Measurements from ENCODE around the gene CLK2. TPM values are rescaled to one million over a fixed set of nuclear protein-coding genes. Genes with fewer than 3 reads are reported as not detected.
"Not testable (repeated sequence)": the region's sequence is repeated elsewhere in the genome, so short reads cannot be mapped to it uniquely, and the experiment has no call there.

Gene CLK2
- total RNA-seq, 3 donors from 2014 or later: 43.7 to 51.7 (median 47.8) TPM

GRCh38 chr1:155250633-155251449, 22.5 kb downstream of the CLK2 start:
- ATAC-seq (peak; percentile 90), DNase-seq (peak; percentile 94 to 96 (median 96))
- H3K4me3 ChIP-seq: no peak overlapping the region
- H3K36me3 ChIP-seq (ENCODE audit: low read depth): no peaks in the 10 kb centered on the region
- H3K4me1 ChIP-seq (ENCODE audit: low read depth): peaks cover 10% of the 10 kb centered on the region
- peak; percentile 99 for TF ChIP-seq CTCF (IDR thresholded peaks at IDR 0.05)
- H3K9me3 ChIP-seq: no peaks in the 10 kb centered on the region
- intact Hi-C loops (cut with DNase I, micrococcal nuclease): loop anchor here in 1 of 2 donors (10.0 kb wide), 1 partner anchor 74 kb away; the partner anchor contains the start of gene RUSC1

- ATAC-seq: no peak
- Histone ChIP-seq H3K36me3 (ENCODE audit: low read depth) (no peaks in the 10 kb centered on the region), H3K4me1 (ENCODE audit: low read depth) (peaks cover 10% of the 10 kb centered on the region), H3K4me3 (no peak overlapping the region), H3K9me3 (no peaks in the 10 kb centered on the region)
- intact Hi-C loops (cut with DNase I, micrococcal nuclease): loop anchor here in 1 of 2 donors (10.0 kb wide), 1 partner anchor 75 kb away; the partner anchor contains the start of gene RUSC1
- TF ChIP-seq CTCF (IDR thresholded peaks at IDR 0.05): no peak
- no peak for DNase-seq
Measured at GRCh38 chr1:155250246-155250632, 23.1 kb downstream of the CLK2 start.

GRCh38 chr1:155247667-155248553, 25.4 kb downstream of the CLK2 start:
- Histone ChIP-seq H3K4me1 (ENCODE audit: low read depth) (peaks cover 13% of the 10 kb centered on the region), H3K9me3 (no peaks in the 10 kb centered on the region), H3K4me3 (no peak overlapping the region), H3K36me3 (ENCODE audit: low read depth) (no peaks in the 10 kb centered on the region)
- ATAC-seq: no peak
- no peak for DNase-seq
- TF ChIP-seq CTCF (IDR thresholded peaks at IDR 0.05): no peak
- intact Hi-C loops (cut with DNase I, micrococcal nuclease): no loop called here

- DNase-seq; ATAC-seq; H3K4me3 ChIP-seq; H3K36me3 ChIP-seq (ENCODE audit: low read depth); H3K9me3 ChIP-seq; intact Hi-C loops (cut with DNase I, micrococcal nuclease): not testable (repeated sequence)
- H3K4me1 ChIP-seq (ENCODE audit: low read depth): peaks cover 23% of the 10 kb centered on the region
Measured at GRCh38 chr1:155246796-155247195, 26.5 kb downstream of the CLK2 start.

- TF ChIP-seq CTCF (IDR thresholded peaks at IDR 0.05): no peak
- no peaks in the 10 kb centered on the region for H3K36me3 ChIP-seq (ENCODE audit: low read depth)
- no peaks in the 10 kb centered on the region for H3K9me3 ChIP-seq
- intact Hi-C loops (cut with DNase I, micrococcal nuclease): no loop called here
- peaks cover 27% of the 10 kb centered on the region for H3K4me1 ChIP-seq (ENCODE audit: low read depth)
- DNase-seq (no peak), ATAC-seq (no peak)
- H3K4me3 ChIP-seq: peak overlapping the region; percentile 48
Measured at GRCh38 chr1:155245163-155245524, 28.2 kb downstream of the CLK2 start.
